ENCODE data around the gene DNAJC6.

DNA sequence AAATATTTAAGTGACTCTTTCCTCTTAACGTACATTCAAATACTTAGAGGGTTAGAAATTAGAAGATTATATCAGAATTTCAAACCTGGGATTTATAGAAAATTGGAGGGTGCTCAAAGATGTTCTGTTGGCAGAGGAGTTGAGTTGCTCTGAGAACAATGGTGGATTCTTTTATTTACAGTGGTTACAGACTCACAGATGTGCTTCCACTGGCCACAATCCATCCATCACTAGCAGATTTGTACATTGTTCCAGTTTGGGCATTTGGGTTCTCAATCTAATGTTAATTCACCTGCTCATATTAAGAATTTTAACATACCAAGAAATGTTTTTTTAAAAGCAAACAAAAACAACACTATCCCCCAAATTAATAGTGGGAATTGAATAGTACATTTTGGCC lies 23.5 kb downstream of the DNAJC6 start:
- TF ChIP-seq POLR2AphosphoS5 (IDR thresholded peaks at IDR 0.05; ENCODE audit: low read depth, low read length) = no peak
- no peak for TF ChIP-seq POLR2A (IDR thresholded peaks at IDR 0.05; ENCODE audit: low read depth, low read length)
- TF ChIP-seq TAF1 (IDR thresholded peaks at IDR 0.05; ENCODE audit: borderline replicate concordance, low read depth, low read length) = no peak
